Measurements from ENCODE around the gene KIF5A. TPM values are rescaled to one million over a fixed set of nuclear protein-coding genes. Genes with fewer than 3 reads are reported as not detected.

KIF5A gene
- total RNA-seq, 1 experiment from 2014 or later, result 3.0 TPM

DNA sequence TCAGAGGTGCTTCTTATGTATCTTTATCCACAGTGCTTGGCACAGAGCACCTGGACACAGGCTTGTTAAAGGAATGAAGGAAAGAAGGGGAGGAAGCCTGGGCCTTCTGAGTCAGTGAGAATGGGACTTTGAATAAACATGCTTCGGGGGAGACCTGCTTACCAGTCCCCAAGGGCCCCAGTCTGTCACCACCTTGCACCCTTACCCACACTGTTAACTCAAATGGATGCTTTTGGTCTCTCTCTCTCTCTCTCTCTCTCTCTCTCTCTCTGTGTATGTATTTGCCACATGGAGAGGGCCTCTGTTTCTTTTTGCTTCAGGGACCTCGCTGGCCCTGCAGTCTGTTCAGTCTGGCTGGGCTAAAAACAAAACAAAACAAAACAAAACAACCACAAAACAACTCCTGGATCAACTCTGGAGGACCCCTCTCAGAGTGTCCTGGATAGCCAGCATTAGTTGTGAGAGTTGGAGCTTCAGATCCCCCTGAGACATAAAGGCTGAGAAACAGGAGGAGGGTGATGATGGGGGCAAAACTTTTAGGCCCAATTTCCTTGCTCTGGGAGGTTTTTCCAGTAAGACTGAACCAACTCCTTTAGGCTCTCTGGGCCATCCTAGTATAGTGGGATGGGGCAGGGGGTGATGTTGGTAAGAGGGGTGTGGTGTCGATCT, 1.9 kb downstream of the KIF5A start:
- DNase-seq (ENCODE audit: low read depth, low spot score), result no peak
- in situ Hi-C loops (cut with HindIII; ENCODE audit: low pct_unique_long_range_greater_than_20kb, low sequenced_read_pairs), result no loop called here
- no peak overlapping the region for H3K27ac ChIP-seq (ENCODE audit: low read length)
- no TSS peak for BruUV-seq (replicated peaks)
- H3K4me3 ChIP-seq (ENCODE audit: low read depth in 2 of 2, low read length in 2 of 2), result no peak overlapping the region
- peaks cover 6% of the 10 kb centered on the region; the same call in 1 of the 2 replicates for H3K4me1 ChIP-seq (ENCODE audit: control insufficient read depth, insufficient read depth, low read length)
- intact Hi-C loops (cut with micrococcal nuclease; ENCODE audit: unreplicated experiment), result no loop called here
- H3K9me3 ChIP-seq (ENCODE audit: control insufficient read depth, insufficient read depth, low read depth, low read length), result no peaks in the 10 kb centered on the region
- TF ChIP-seq, protein P1, sequence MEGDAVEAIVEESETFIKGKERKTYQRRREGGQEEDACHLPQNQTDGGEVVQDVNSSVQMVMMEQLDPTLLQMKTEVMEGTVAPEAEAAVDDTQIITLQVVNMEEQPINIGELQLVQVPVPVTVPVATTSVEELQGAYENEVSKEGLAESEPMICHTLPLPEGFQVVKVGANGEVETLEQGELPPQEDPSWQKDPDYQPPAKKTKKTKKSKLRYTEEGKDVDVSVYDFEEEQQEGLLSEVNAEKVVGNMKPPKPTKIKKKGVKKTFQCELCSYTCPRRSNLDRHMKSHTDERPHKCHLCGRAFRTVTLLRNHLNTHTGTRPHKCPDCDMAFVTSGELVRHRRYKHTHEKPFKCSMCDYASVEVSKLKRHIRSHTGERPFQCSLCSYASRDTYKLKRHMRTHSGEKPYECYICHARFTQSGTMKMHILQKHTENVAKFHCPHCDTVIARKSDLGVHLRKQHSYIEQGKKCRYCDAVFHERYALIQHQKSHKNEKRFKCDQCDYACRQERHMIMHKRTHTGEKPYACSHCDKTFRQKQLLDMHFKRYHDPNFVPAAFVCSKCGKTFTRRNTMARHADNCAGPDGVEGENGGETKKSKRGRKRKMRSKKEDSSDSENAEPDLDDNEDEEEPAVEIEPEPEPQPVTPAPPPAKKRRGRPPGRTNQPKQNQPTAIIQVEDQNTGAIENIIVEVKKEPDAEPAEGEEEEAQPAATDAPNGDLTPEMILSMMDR (IDR thresholded peaks at IDR 0.05), result no peak
- TF ChIP-seq POLR2AphosphoS5 (IDR thresholded peaks at IDR 0.05; ENCODE audit: low read depth, low read length), result no peak
- TF ChIP-seq, protein P2, sequence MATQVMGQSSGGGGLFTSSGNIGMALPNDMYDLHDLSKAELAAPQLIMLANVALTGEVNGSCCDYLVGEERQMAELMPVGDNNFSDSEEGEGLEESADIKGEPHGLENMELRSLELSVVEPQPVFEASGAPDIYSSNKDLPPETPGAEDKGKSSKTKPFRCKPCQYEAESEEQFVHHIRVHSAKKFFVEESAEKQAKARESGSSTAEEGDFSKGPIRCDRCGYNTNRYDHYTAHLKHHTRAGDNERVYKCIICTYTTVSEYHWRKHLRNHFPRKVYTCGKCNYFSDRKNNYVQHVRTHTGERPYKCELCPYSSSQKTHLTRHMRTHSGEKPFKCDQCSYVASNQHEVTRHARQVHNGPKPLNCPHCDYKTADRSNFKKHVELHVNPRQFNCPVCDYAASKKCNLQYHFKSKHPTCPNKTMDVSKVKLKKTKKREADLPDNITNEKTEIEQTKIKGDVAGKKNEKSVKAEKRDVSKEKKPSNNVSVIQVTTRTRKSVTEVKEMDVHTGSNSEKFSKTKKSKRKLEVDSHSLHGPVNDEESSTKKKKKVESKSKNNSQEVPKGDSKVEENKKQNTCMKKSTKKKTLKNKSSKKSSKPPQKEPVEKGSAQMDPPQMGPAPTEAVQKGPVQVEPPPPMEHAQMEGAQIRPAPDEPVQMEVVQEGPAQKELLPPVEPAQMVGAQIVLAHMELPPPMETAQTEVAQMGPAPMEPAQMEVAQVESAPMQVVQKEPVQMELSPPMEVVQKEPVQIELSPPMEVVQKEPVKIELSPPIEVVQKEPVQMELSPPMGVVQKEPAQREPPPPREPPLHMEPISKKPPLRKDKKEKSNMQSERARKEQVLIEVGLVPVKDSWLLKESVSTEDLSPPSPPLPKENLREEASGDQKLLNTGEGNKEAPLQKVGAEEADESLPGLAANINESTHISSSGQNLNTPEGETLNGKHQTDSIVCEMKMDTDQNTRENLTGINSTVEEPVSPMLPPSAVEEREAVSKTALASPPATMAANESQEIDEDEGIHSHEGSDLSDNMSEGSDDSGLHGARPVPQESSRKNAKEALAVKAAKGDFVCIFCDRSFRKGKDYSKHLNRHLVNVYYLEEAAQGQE (IDR thresholded peaks at IDR 0.05; ENCODE audit: insufficient read depth in 1 of 2, low read depth in 2 of 2, low read length in 1 of 2), result no peak
- no peak for TF ChIP-seq SIN3A (IDR thresholded peaks at IDR 0.05; ENCODE audit: borderline replicate concordance, insufficient read depth, low read depth, low read length)
- no peak for TF ChIP-seq TCF7L2 (IDR thresholded peaks at IDR 0.05; ENCODE audit: low read depth, low read length)
- ChIA-PET CTCF (no interaction called here), POLR2A (interaction anchor here (0.7 kb wide), 1 partner anchor 8 kb away, joined by 3 read pairs; no protein-coding TSS in a partner anchor)
- H3K36me3 ChIP-seq (ENCODE audit: control insufficient read depth, insufficient read depth, low read length), result no peaks in the 10 kb centered on the region; the same call in 1 of the 2 replicates
- ATAC-seq, result no peak
- no peaks in the 10 kb centered on the region for H3K27me3 ChIP-seq (ENCODE audit: control insufficient read depth, insufficient read depth, low read length)

DNA sequence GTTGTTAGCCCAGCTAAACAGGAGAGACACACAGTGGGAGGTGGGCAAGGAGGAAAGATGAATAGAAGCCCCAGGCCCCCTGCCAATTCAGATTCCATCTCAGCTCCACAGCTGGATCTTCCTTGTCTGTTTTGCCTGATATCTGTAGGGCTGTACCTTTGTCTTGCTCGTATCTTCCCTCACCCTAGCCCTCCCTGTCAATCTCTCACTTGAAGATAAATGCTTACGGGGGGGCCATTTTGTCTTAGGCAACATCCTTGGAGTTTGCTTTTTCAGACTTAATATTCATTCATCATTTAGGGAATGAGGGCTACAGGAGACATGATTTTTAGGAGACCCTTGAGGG, 2.4 kb downstream of the KIF5A start:
- ChIA-PET CTCF (no interaction called here), POLR2A (interaction anchor here (0.7 kb wide), 1 partner anchor 9 kb away, joined by 3 read pairs; no protein-coding TSS in a partner anchor)
- Histone ChIP-seq H3K27ac (ENCODE audit: low read length) (no peak overlapping the region), H3K4me3 (ENCODE audit: low read depth in 2 of 2, low read length in 2 of 2) (no peak overlapping the region), H3K27me3 (ENCODE audit: control insufficient read depth, insufficient read depth, low read length) (no peaks in the 10 kb centered on the region), H3K36me3 (ENCODE audit: control insufficient read depth, insufficient read depth, low read length) (no peaks in the 10 kb centered on the region), H3K9me3 (ENCODE audit: control insufficient read depth, insufficient read depth, low read depth, low read length) (no peaks in the 10 kb centered on the region), H3K4me1 (ENCODE audit: control insufficient read depth, insufficient read depth, low read length) (peaks cover 5% of the 10 kb centered on the region; the same call in 1 of the 2 replicates)
- intact Hi-C loops (cut with micrococcal nuclease; ENCODE audit: unreplicated experiment), result no loop called here
- DNase-seq (ENCODE audit: low read depth, low spot score) (no peak), ATAC-seq (no peak)
- in situ Hi-C loops (cut with HindIII; ENCODE audit: low pct_unique_long_range_greater_than_20kb, low sequenced_read_pairs), result no loop called here
- BruUV-seq (replicated peaks), result no TSS peak
- TF ChIP-seq, protein P2 (IDR thresholded peaks at IDR 0.05; ENCODE audit: insufficient read depth in 1 of 2, low read depth in 2 of 2, low read length in 1 of 2), result no peak
- TF ChIP-seq POLR2AphosphoS5 (IDR thresholded peaks at IDR 0.05; ENCODE audit: low read depth, low read length), result no peak
- TF ChIP-seq TCF7L2 (IDR thresholded peaks at IDR 0.05; ENCODE audit: low read depth, low read length), result no peak
- TF ChIP-seq, protein P1 (IDR thresholded peaks at IDR 0.05), result no peak
- TF ChIP-seq SIN3A (IDR thresholded peaks at IDR 0.05; ENCODE audit: borderline replicate concordance, insufficient read depth, low read depth, low read length), result no peak
